ENCODE results near the gene DLEU7.

The DLEU7 gene

GRCh38 chr13:50839828-50840227 lies 3.7 kb downstream of the DLEU7 start:
- POLR2A ChIA-PET (ENCODE audit: low non-redundant PET), result no interaction called here
- CTCF ChIA-PET, result no interaction called here
- TF ChIP-seq, protein P1, sequence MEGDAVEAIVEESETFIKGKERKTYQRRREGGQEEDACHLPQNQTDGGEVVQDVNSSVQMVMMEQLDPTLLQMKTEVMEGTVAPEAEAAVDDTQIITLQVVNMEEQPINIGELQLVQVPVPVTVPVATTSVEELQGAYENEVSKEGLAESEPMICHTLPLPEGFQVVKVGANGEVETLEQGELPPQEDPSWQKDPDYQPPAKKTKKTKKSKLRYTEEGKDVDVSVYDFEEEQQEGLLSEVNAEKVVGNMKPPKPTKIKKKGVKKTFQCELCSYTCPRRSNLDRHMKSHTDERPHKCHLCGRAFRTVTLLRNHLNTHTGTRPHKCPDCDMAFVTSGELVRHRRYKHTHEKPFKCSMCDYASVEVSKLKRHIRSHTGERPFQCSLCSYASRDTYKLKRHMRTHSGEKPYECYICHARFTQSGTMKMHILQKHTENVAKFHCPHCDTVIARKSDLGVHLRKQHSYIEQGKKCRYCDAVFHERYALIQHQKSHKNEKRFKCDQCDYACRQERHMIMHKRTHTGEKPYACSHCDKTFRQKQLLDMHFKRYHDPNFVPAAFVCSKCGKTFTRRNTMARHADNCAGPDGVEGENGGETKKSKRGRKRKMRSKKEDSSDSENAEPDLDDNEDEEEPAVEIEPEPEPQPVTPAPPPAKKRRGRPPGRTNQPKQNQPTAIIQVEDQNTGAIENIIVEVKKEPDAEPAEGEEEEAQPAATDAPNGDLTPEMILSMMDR (conservative IDR thresholded peaks at IDR 0.05; ENCODE audit: low read depth), result no peak
- no peak for DNase-seq (ENCODE audit: low spot score)
- H3K27ac ChIP-seq, result no peak overlapping the region

DNA sequence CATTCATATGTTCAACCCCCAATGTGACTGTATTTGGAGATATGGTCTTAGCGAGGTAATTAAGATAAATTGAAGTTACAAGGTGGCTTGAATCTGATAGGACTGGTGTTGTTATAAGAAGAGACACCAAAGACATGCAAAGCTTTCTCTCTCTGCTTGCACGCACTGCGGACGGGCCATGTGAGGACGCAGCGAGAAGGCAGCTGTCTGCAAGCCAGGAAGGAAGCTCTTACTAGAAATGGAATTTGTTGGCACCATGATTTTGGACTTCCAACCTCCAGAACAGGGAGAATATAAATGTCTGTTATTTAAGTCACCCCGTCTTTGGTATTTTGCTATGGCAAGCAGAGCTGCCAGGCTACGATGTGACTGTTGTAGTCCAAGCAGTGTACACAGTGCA lies 4.8 kb downstream of the DLEU7 start:
- CTCF ChIA-PET, result no interaction called here
- POLR2A ChIA-PET (ENCODE audit: low non-redundant PET), result no interaction called here
- TF ChIP-seq, protein P1 (conservative IDR thresholded peaks at IDR 0.05; ENCODE audit: low read depth), result no peak
- no peak for DNase-seq (ENCODE audit: low spot score)
- no peak overlapping the region for H3K27ac ChIP-seq

- ChIA-PET POLR2A (ENCODE audit: low non-redundant PET) (no interaction called here), CTCF (no interaction called here)
- TF ChIP-seq, protein P1 (conservative IDR thresholded peaks at IDR 0.05; ENCODE audit: low read depth), result no peak
- DNase-seq (ENCODE audit: low spot score), result no peak
- no peak overlapping the region for H3K27ac ChIP-seq
Observed at GRCh38 chr13:50838031-50838430, 5.5 kb downstream of the DLEU7 start.

- H3K27ac ChIP-seq, result no peak overlapping the region
- DNase-seq (ENCODE audit: low spot score), result no peak
- ChIA-PET POLR2A (ENCODE audit: low non-redundant PET) (no interaction called here), CTCF (interaction anchor here (0.6 kb wide), 1 partner anchor 27 kb away, joined by 4 read pairs; no protein-coding TSS in a partner anchor)
- TF ChIP-seq, protein P1 (conservative IDR thresholded peaks at IDR 0.05; ENCODE audit: low read depth), result no peak
Observed at GRCh38 chr13:50831512-50831911, 12.0 kb downstream of the DLEU7 start.

DNA sequence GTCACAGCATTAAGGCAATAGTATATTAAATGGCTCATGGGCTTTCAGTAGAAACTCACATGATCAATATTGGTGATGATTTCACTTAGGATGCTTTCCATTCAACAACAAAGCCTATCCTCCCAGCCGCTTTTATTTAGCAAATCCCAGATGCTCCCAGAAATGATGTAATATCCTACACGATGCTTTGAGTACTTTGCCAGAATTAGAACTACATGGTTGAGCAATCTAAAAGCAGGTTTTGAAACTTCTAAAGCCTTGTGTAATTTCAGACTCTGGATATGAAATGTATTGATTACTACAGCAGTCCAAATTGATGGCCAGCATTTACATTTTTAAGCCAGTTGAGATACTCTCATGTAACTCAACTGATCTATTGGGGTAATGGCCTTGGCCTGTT lies 13.6 kb downstream of the DLEU7 start:
- no peak for DNase-seq (ENCODE audit: low spot score)
- CTCF ChIA-PET, result no interaction called here
- TF ChIP-seq, protein P1 (conservative IDR thresholded peaks at IDR 0.05; ENCODE audit: low read depth), result no peak

GRCh38 chr13:50829226-50829625 lies 14.3 kb downstream of the DLEU7 start:
- DNase-seq (ENCODE audit: low spot score), result peak; percentile 5
- TF ChIP-seq, protein P1 (conservative IDR thresholded peaks at IDR 0.05; ENCODE audit: low read depth), result no peak
- POLR2A ChIA-PET (ENCODE audit: low non-redundant PET), result no interaction called here
- H3K27ac ChIP-seq, result no peak overlapping the region
- CTCF ChIA-PET, result no interaction called here

More for the DNA sequence above, 13.6 kb downstream of the DLEU7 start:
- H3K27ac ChIP-seq, result no peak overlapping the region
- POLR2A ChIA-PET (ENCODE audit: low non-redundant PET), result no interaction called here

DNA sequence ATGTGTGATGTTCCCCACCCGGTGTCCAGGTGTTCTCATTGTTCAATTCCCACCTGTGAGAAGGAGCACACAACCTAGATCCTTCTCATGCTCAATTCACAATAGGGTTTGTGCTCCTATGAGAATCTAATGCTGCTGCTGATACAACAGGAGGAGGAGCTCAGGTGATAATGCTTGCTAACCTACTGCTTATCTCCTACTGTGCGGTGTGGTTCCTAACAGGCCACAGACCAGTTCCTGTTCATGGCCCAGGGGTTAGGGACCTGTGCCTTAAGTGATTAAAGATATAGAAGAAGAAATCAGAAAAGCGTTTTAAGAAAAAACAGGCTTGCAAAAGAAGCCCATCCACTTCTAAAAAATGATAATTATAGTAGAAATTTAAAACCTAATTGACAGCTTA lies 17.5 kb downstream of the DLEU7 start:
- CTCF ChIA-PET, result interaction anchor here (0.8 kb wide), 1 partner anchor 9 kb away, joined by 3 read pairs; no protein-coding TSS in a partner anchor
- H3K27ac ChIP-seq, result no peak overlapping the region
- POLR2A ChIA-PET (ENCODE audit: low non-redundant PET), result no interaction called here
- no peak for DNase-seq (ENCODE audit: low spot score)
- TF ChIP-seq, protein P1 (conservative IDR thresholded peaks at IDR 0.05; ENCODE audit: low read depth), result no peak
